ENCODE results near the gene EPHA1.
A peak's percentile ranks its signal among the peaks of the same experiment; 100 is the strongest.
"Not testable (repeated sequence)": the region's sequence is repeated elsewhere in the genome, so short reads cannot be mapped to it uniquely, and the experiment has no call there.

Gene EPHA1

DNA sequence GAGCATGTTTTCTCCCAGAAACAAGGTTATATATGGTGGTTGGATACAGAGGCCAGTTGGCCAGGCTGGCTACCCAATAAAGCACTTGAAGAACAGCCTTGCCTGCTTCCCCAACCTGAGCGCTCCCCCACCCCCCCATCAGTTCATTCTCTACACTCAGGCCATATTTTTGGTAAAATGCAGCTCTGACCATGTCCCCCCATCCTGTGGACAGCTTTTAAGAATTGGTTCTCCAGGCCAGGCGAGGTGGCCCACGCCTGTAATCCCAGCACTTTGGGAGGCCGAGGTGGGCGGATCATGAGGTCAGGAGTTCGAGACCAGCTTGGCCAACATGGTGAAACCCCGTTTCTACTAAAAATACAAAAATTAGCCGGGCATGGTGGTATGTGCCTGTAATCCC is 16.2 kb downstream of the EPHA1 start:
- H3K4me1 Mint-ChIP-seq, result peaks cover 17% of the 10 kb centered on the region
- not testable (repeated sequence) for H3K4me3 Mint-ChIP-seq, ATAC-seq, H3K27ac Mint-ChIP-seq, H3K27me3 Mint-ChIP-seq, DNase-seq, H3K9me3 Mint-ChIP-seq
- peaks cover 14% of the 10 kb centered on the region for H3K36me3 Mint-ChIP-seq (ENCODE audit: low read depth)

DNA sequence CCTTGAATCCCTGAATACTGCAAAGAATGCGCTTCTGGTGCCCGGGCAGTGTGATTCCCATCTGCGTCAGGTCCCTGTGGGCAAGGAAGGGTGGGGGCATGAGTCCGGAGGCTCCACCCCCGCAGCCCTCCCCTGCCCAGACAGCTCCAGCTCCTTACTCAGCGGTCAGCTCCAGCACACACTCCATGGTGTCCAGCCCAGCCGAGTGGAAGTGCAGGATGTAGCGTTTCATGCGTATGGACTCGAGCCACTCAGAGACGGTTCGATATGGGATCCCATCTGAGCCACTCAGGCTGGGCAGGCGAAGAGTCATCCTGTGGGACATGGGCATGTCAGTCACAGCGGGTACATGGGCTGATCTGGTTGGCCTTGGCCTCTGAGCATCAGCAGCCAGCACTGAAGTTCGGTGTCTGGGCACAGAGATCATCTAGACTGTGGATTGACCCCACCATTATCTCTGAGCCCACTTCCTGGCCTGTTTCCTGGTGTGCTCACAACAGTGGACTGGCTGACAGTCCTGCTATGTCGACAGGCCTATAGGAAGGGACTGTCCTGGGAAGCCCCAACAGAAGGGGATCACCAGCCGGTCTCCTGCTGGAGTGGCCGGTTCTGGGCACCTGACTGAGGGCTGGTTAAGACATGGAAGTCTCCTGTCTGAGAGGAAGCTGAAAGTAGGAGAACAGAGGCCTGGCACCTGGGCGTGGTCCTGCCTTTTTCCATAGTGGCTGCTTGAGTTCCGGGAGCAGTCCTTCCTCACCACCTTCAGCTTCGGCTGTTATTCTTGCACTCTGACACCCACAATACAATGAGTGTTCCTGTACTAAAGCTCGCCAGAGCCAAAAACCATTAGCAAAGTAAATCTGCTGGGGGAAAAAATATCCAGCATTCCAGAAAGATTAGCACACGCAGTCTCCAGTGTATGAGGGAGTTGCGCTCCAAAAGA is 16.9 kb downstream of the EPHA1 start:
- DNase-seq (no peak), ATAC-seq (no peak)
- no peaks in the 10 kb centered on the region for H3K27me3 Mint-ChIP-seq
- H3K27ac Mint-ChIP-seq, result no peak overlapping the region
- H3K9me3 Mint-ChIP-seq, result no peaks in the 10 kb centered on the region
- H3K4me1 Mint-ChIP-seq, result peaks cover 17% of the 10 kb centered on the region
- peaks cover 14% of the 10 kb centered on the region for H3K36me3 Mint-ChIP-seq (ENCODE audit: low read depth)
- no peak overlapping the region for H3K4me3 Mint-ChIP-seq

DNA sequence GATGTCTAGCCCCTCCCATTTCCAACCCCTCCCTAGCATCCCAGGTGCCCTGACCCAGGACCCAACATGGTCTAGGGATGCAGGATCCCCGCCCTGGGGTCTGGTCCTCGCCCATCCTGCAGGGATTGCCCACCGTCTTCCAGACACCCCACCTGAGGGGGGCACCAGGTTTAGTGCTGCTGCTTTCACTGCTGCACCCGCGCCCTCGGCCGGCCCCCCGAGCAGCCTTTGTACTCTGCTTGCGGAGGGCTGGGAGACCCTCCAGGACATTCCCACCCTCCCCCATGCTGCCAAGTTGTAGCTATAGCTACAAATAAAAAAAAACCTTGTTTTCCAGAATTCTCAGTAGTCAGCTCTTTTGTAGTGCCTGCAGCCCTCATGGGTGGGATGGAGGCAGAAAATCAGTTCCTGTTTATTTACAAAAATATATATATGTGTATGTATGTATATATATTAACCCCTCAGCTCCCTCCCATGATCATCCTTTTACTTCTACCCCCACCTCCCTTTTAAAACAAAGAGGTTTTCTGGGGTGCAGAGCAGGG is 17.8 kb downstream of the EPHA1 start:
- H3K27me3 Mint-ChIP-seq, result no peaks in the 10 kb centered on the region
- H3K36me3 Mint-ChIP-seq (ENCODE audit: low read depth), result peaks cover 14% of the 10 kb centered on the region
- DNase-seq (no peak), ATAC-seq (no peak)
- H3K9me3 Mint-ChIP-seq, result no peaks in the 10 kb centered on the region
- no peak overlapping the region for H3K27ac Mint-ChIP-seq
- H3K4me3 Mint-ChIP-seq, result no peak overlapping the region
- peaks cover 17% of the 10 kb centered on the region for H3K4me1 Mint-ChIP-seq

DNA sequence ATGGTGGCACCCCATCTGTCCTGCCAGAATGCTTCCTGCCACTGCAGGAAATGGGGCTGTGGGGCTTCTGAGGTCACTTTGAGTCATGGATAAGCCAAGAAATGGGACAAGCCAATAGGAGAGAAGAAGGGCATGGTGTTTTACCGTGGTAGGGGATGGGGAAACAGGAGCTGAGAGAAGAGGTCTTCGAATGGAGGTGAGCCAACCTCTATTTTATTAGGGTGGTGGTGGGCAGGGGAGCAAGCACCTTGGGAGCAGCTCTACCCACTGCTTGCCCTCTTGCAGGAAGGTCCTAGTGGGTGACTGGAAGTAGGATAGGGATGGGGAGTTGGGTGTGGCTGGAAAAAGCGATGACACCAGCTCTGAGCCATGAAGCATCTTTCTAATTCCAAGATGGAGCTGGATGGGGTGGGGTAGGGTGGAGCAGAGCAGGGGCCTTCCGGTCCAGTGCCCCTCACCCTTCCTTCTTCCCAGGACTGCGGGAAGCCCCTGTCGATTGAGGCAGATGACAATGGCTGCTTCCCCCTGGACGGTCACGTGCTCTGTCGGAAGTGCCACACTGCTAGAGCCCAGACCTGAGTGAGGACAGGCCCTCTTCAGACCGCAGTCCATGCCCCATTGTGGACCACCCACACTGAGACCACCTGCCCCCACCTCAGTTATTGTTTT is 18.4 kb downstream of the EPHA1 start:
- Mint-ChIP-seq H3K9me3 (no peaks in the 10 kb centered on the region), H3K27me3 (no peaks in the 10 kb centered on the region), H3K27ac (peak overlapping the region; percentile 56), H3K36me3 (ENCODE audit: low read depth) (peaks cover 14% of the 10 kb centered on the region), H3K4me1 (peaks cover 16% of the 10 kb centered on the region), H3K4me3 (no peak overlapping the region)
- ATAC-seq (no peak), DNase-seq (no peak)

DNA sequence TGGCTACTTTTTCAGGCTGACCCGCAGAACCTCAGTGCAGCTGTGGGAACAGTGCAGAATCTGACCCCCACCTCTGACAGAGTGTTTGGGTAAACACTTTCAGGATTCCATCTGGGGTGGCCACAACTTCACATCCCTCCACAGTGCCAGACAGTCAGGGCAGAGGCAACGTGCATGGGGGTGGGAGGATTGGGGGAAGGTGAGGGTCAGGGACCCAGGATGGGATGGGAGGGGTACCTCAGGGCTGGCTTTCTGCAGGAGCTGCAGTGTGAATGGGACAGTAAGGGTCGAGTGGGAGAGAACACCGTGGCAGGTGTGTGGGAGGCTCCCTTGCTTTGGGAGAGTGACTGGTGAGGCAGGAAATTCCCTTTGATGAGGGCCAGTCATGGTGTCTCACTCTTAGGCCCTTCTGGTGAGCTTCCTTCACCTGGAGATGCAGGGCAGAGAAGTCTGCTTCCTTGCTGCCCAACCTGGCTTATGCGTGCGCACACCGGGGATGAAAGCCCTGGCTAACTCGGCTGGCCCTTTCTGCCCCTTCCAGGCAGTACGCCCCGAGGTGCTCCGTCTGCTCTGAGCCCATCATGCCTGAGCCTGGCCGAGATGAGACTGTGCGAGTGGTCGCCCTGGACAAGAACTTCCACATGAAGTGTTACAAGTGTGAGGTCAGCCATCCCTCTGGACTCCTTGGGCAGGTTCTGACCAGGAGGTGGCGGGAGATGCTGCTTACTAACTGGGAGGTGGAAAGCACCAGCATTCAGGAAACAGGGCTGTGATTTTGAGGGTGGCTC is 19.1 kb downstream of the EPHA1 start:
- H3K27ac Mint-ChIP-seq, result peak overlapping the region; percentile 59
- H3K36me3 Mint-ChIP-seq (ENCODE audit: low read depth), result peaks cover 14% of the 10 kb centered on the region
- ATAC-seq (no peak), DNase-seq (no peak)
- no peaks in the 10 kb centered on the region for H3K27me3 Mint-ChIP-seq
- no peak overlapping the region for H3K4me3 Mint-ChIP-seq
- H3K4me1 Mint-ChIP-seq, result peaks cover 12% of the 10 kb centered on the region
- no peaks in the 10 kb centered on the region for H3K9me3 Mint-ChIP-seq

DNA sequence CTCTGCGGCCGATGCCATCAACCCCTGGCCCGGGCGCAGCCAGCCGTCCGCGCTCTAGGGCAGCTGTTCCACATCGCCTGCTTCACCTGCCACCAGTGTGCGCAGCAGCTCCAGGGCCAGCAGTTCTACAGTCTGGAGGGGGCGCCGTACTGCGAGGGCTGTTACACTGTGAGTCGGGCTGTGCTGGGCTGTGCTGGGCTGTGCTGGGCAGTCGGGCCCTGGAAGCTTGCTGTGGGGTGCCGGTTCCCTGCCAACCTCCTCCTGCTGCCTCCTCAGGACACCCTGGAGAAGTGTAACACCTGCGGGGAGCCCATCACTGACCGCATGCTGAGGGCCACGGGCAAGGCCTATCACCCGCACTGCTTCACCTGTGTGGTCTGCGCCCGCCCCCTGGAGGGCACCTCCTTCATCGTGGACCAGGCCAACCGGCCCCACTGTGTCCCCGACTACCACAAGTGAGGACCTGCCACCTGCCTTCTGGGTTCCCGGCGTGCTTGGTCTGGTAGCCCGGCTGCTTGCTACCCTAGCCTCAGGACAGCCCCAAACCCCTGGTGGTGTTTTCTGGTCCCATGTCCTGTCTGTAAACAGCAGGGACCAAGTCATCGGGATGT is 20.1 kb downstream of the EPHA1 start:
- H3K36me3 Mint-ChIP-seq (ENCODE audit: low read depth), result peaks cover 14% of the 10 kb centered on the region
- H3K4me3 Mint-ChIP-seq, result no peak overlapping the region
- H3K4me1 Mint-ChIP-seq, result peaks cover 12% of the 10 kb centered on the region
- ATAC-seq, result no peak
- H3K27ac Mint-ChIP-seq, result no peak overlapping the region
- no peaks in the 10 kb centered on the region for H3K27me3 Mint-ChIP-seq
- H3K9me3 Mint-ChIP-seq, result no peaks in the 10 kb centered on the region
- DNase-seq, result no peak

DNA sequence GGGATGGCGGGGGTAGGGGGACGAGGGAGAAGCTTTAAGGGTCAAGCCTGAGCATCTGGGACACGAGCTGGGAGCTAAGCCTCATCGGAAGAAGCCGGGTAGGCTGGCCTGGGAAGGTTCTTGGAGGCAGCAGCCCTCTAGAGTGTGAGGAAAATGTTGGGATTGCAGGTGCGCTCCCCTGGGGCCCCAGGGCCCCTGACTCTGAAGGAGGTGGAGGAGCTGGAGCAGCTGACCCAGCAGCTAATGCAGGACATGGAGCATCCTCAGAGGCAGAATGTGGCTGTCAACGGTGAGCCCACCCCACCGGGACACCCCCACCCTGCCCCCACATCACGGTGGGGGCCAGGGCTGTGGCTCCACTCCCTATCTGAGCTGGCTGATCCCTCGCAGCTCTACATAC is 20.6 kb downstream of the EPHA1 start:
- H3K27me3 Mint-ChIP-seq, result no peaks in the 10 kb centered on the region
- ATAC-seq (no peak), DNase-seq (no peak)
- H3K4me3 Mint-ChIP-seq, result no peak overlapping the region
- H3K4me1 Mint-ChIP-seq, result peaks cover 15% of the 10 kb centered on the region
- H3K27ac Mint-ChIP-seq, result no peak overlapping the region
- H3K9me3 Mint-ChIP-seq, result no peaks in the 10 kb centered on the region
- peaks cover 16% of the 10 kb centered on the region for H3K36me3 Mint-ChIP-seq (ENCODE audit: low read depth)

DNA sequence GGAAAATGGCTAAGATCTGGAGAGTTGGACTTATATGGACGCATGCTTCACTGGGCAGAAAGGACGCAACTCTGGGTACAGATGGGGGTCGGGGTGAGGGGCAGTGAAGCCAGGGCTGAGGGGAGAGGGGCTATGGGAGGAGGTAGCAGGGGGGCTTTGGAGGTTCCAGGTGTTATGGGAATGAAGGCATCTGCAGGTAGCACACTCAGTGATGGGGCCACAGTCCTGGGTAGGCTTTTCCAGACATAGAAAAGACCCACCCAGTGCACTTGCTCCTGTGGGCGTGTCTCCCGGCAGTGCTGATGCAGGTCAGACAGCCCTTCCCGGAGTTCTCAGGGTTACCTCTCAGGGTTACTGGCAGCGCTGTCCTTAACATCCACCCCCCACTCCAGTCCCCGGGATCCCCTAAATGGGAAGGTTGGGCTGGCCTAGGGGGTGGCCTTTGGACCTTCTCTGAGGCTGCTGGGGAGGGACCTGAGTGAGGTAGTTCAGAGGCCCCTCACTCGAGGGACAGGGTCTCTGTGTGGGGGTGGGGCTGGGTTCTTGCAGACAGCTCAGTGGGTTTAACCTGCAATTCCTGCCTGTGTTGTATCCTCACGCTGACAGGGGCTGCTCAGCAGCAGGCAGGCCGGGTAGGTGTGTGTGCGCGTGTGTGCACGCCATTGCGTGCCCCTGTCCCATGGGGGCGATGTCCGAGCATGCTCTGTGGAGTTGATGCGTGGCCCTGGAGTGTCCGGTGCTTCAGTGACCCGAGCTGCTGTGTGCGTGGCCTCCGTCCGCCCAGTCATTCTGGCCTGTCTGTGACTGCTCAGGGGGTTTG is 21.3 kb downstream of the EPHA1 start:
- Mint-ChIP-seq H3K4me1 (peaks cover 21% of the 10 kb centered on the region), H3K27ac (no peak overlapping the region), H3K27me3 (no peaks in the 10 kb centered on the region), H3K9me3 (no peaks in the 10 kb centered on the region), H3K36me3 (ENCODE audit: low read depth) (peaks cover 14% of the 10 kb centered on the region), H3K4me3 (no peak overlapping the region)
- no peak for ATAC-seq
- no peak for DNase-seq

DNA sequence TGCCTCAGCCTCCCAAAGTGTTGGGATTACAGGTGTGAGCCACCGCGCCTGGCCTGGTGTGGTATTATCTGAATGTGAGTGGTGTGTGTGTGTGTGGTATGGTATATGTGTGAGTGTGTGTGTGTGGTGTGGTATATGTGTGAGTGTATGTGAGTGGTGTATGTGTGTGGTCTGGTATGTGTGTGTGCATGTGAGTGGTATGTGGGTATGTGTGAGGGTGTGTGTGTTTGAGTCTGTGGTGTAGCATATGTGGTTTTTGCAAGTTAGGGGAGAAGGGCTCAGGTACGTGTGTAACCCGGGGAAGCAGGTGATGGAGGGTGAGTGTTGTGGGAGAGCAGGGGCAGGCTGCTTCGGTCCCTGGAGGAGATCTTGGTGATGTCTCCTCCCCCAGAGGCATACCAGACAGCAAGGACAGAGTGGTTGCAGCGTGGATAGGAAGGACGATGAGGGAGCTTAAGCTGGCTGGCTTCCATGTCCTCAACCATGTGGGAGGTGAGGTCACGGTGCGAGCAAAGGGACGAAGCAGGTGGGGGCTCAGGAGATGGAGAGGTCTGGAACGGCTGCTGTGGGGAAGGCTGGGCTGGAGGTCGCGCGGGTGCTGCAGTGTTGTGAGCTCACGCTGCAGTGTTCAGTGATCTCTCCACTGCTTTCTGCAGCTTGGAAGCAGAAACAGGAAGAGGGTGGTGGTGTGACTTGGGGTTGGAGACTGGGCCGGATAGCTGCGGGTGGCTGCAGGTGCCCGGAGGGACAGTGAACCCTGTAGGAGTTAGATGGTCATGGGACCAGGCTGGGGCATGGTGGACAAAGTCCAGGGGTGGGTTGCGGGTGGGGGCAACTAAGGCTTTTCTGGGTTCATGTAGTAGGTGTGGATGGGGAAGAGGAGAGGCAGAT is 22.5 kb downstream of the EPHA1 start:
- Mint-ChIP-seq H3K27ac (no peak overlapping the region), H3K27me3 (no peaks in the 10 kb centered on the region), H3K4me1 (peaks cover 22% of the 10 kb centered on the region), H3K36me3 (ENCODE audit: low read depth) (peaks cover 14% of the 10 kb centered on the region), H3K9me3 (no peaks in the 10 kb centered on the region), H3K4me3 (no peak overlapping the region)
- ATAC-seq, result peak; percentile 8
- no peak for DNase-seq

DNA sequence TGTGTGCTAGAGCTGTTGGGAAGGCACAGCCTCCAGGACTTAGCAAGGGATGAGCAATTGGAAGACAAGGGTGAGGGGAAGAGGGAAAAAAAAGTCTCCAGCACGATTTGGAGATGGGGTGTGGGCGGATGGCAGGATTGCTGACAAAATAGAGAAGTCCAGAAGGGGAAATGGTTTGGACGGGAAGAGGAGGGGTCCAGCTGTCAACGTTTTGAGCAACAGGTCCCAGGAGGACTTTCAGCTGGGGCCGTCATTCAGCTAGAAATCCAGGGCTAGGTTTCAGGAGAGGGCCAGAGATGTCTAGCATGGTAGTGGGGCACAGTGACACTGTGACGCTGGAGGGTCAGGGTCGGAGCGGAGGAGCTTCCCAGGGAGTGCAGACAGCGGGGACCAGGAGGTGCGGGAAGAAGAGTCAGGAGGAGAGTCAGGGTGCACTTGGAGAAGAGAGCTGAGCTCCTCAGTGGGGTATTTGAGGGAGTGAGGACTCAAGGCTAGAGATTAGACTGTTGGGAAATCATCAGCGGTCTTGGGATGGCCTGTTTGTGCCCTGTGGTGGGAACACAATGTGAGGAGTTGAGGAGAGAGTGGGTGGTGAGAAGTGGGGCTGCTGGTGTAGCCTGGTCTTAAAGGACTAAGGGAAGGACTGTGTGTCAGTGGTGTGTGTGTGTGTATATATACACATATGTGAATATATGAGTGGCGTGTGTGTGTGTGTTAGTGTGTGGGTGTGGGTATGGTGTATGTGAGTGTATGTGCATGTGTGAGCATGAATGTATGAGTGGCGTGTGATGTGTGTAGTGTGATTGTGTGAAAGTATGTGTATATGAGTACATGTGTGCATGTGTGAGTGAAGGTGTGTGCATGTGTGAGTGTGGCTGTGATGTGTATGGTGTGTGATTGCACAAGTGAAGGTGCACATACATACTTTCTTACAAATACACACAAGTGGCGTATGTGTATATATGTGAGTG is 23.7 kb downstream of the EPHA1 start:
- no peak for DNase-seq
- Mint-ChIP-seq H3K4me3 (no peak overlapping the region), H3K27me3 (no peaks in the 10 kb centered on the region), H3K36me3 (ENCODE audit: low read depth) (peaks cover 6% of the 10 kb centered on the region), H3K27ac (no peak overlapping the region), H3K9me3 (no peaks in the 10 kb centered on the region), H3K4me1 (peaks cover 21% of the 10 kb centered on the region)
- ATAC-seq, result no peak

DNA sequence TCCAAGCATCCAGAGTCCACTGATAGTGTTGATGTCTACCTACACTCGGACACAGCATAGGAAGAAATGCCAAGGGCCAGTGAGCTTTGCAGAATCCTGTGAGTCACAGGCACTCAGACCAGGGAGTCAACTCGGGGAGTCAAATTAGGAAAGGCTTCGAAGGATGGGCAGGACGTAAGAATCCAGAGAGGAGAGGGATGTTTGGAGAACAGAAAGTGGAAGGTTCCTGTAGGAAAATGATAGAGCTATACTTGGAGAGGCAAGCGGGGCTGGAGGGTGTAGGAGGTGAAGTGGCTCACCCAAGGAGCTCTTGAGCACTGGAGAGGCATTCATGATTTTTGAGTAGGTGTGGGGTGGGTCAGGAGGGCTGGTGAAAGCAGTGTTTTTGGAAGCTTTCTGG is 24.5 kb downstream of the EPHA1 start:
- Mint-ChIP-seq H3K36me3 (ENCODE audit: low read depth) (peaks cover 2% of the 10 kb centered on the region), H3K4me1 (peaks cover 21% of the 10 kb centered on the region), H3K9me3 (no peaks in the 10 kb centered on the region), H3K4me3 (no peak overlapping the region), H3K27me3 (no peaks in the 10 kb centered on the region), H3K27ac (no peak overlapping the region)
- DNase-seq (no peak), ATAC-seq (no peak)

DNA sequence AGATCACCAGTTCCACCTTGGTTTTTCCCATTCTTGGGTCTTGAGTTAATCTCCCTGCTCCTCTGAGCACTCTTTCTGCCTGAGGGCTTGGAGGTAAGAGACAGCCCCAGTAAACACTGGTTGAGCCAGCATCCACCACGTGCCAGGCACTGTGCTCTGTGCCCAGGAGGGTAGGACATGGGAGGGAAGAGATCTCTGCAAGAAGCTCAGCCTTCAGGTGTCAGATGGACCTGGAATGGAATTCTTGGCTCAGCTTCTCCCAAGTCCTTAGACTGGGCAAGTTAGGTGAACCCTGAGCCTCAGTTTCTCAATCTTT is 25.1 kb downstream of the EPHA1 start:
- peak overlapping the region; percentile 74 for H3K4me3 Mint-ChIP-seq
- DNase-seq, result no peak

More for the DNA sequence above, 25.1 kb downstream of the EPHA1 start:
- Mint-ChIP-seq H3K27me3 (no peaks in the 10 kb centered on the region), H3K27ac (no peak overlapping the region), H3K4me1 (peaks cover 24% of the 10 kb centered on the region), H3K36me3 (ENCODE audit: low read depth) (peaks cover 2% of the 10 kb centered on the region), H3K9me3 (no peaks in the 10 kb centered on the region)
- ATAC-seq, result no peak

Data from activated naive CD8-positive, alpha-beta T cell treated with anti-CD3 and anti-CD28 coated beads, Interleukin-2, amount 50 U/mL, for 24 hours (primary cell).